Thymus (tissue), 11 donors: ENCODE results near the gene ACTN4. TPM values are rescaled to one million over a fixed set of nuclear protein-coding genes. Genes with fewer than 3 reads are reported as not detected.
A peak's percentile ranks its signal among the peaks of the same experiment; 100 is the strongest.

Source experiments
- DNase-seq, 9 donors: peaks; one replicate each; pipeline ENCODE4 v3.0.0-alpha.2; 2013; ENCODE audit warnings: low spot score in 9 of 9, low read depth in 6 of 9, missing footprints in 1 of 9
- H3K27ac ChIP-seq, 2 donors: one replicate each; pipeline ENCODE4 v1.5.1; 2013; ENCODE audit warnings: control low read depth in 1 of 2, low read depth in 1 of 2, low read length in 1 of 2, mild to moderate bottlenecking in 1 of 2, moderate library complexity in 1 of 2
- H3K27me3 ChIP-seq, 2 donors: one replicate each; pipeline ENCODE4 v1.5.1; 2013; ENCODE audit warnings: low read length in 1 of 2; ENCODE audit not compliant: control insufficient read depth in 2 of 2, insufficient read depth in 1 of 2
- H3K36me3 ChIP-seq, 2 donors: one replicate each; pipeline ENCODE4 v1.5.1; 2013; ENCODE audit warnings: low read length in 1 of 2, mild to moderate bottlenecking in 1 of 2, moderate library complexity in 1 of 2; ENCODE audit not compliant: control insufficient read depth in 2 of 2, insufficient read depth in 2 of 2
- H3K4me1 ChIP-seq, 2 donors: one replicate each; pipeline ENCODE4 v1.5.1; 2013; ENCODE audit warnings: low read length in 2 of 2; ENCODE audit not compliant: control insufficient read depth in 2 of 2, insufficient read depth in 2 of 2
- H3K4me3 ChIP-seq, 2 donors: one replicate each; pipeline ENCODE4 v1.5.1; 2013; ENCODE audit warnings: low read length in 2 of 2, control low read depth in 1 of 2, mild to moderate bottlenecking in 1 of 2
- H3K9me3 ChIP-seq, 2 donors: one replicate each; pipeline ENCODE4 v1.5.1; 2013; ENCODE audit warnings: low read length in 1 of 2, mild to moderate bottlenecking in 1 of 2; ENCODE audit not compliant: control insufficient read depth in 2 of 2, insufficient read depth in 1 of 2
- WGBS: extraction: QIAGEN DNeasy Blood & Tissue Kit; methylation state at CpG from one replicate; pipeline ENCODE4 v1.1.7; 2013; 5-methylcytosine and 5-hydroxymethylcytosine counted together
- polyA plus RNA-seq: library from polyadenylated mRNA; stranded (reverse); fragments of 200-250 nt; gene quantifications from one replicate; pipeline ENCODE4 v1.2.3, GENCODE V29; 2013
- total RNA-seq: library from RNA; stranded (reverse); fragments of 120-200 nt; gene quantifications from one replicate; pipeline ENCODE4 v1.2.4, GENCODE V29; 2013
- donor health status: healthy.

The ACTN4 gene
- total and polyA plus RNA-seq, 2 donors = 23.8 to 124 TPM

DNA sequence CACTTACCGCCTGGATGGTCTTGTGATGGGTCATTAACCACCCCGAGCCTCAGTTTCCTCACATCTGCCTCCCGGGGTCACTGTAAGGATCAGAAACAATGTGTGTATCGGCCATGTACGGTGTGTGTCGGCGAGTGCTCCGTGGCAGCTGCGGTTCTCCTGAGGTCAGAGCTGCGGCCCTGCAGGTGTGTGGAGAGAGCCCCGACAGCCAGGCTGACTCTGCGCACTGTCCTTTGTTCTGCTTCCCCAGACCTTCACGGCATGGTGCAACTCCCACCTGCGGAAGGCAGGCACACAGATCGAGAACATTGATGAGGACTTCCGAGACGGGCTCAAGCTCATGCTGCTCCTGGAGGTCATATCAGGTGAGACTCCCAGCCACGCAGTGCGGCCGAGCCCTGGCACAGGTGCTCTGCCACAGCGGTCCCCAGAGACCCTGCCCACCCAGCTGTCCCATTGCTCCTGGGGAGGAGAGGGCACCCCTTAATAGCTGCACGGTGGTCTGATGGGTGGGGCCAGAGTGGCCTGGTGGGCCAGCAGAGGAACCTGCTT lies 53.0 kb downstream of the ACTN4 start:
- Histone ChIP-seq H3K36me3 (peaks cover 7 to 9% of the 10 kb centered on the region in 2 donors), H3K4me1 (peaks cover 0 to 15% of the 10 kb centered on the region in 2 donors)
- WGBS = 94% methylated on average over 22 of the region's 22 CpGs

DNA sequence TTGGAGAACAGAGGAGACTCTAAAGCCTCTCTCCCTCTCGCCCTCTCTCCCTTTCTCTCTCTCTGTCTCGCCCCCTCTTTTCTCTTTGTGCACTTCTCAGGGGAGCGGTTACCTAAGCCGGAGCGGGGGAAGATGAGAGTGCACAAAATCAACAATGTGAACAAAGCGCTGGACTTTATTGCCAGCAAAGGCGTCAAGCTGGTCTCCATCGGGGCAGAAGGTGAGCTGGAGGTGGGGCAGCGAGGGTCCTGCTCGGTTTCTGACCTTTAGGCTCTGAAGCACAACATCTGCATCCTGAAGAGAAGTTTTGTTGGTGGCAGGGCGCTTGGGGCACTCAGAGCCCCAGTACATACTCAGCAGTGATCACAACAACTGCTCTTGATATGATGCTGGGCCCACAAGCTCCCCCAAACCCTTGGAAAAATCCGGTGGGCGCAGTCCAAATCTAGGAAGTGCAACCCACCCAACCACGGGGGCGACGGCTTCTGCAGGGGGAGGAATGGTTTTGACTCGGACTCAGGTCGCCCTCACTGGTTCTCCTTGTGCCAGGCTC lies 53.5 kb downstream of the ACTN4 start:
- WGBS = 97% methylated on average over 18 of the region's 18 CpGs
- Histone ChIP-seq H3K27me3 (peaks cover 0 to 2% of the 10 kb centered on the region in 2 donors), H3K9me3 (no peaks in the 10 kb centered on the region), H3K4me3 (no peak overlapping the region), H3K4me1 (peaks cover 0 to 15% of the 10 kb centered on the region in 2 donors), H3K36me3 (peaks cover 8 to 14% of the 10 kb centered on the region in 2 donors), H3K27ac (no peak overlapping the region)
- DNase-seq = no peak

More for the DNA sequence above, 53.0 kb downstream of the ACTN4 start:
- H3K4me3 ChIP-seq = no peak overlapping the region
- peaks cover 0 to 2% of the 10 kb centered on the region in 2 donors for H3K27me3 ChIP-seq
- H3K9me3 ChIP-seq = no peaks in the 10 kb centered on the region
- no peak for DNase-seq
- no peak overlapping the region for H3K27ac ChIP-seq

DNA sequence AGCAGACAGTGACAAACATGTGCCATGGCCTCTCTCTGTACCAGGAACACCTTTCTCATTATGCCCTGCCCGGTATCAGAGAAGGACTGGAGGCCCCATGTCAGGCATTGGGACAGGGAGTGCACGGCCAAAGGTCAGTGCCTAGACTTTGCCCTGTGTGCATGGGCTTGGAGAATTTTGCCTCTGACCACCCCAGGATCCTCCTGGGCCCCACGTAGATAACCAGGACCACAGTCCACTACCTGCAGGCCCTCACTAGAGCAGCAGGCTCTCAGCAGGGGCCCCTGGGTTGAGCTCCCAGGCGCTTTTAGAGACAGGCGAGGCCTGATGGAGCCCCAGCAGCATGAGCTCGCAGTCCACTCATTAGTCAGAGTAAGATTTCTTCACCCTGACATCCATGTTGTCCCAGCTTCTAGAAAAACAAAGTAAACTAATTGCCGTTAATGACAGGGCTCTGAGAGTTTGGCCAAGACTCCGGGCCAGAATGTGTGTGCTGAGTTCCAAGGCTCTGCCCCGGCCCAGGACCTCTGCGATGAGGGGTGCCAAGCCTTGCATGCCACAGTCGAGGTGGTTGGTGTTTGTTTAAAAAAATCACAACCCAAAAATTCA lies 54.1 kb downstream of the ACTN4 start:
- no peak overlapping the region for H3K4me3 ChIP-seq
- H3K4me1 ChIP-seq = peaks cover 0 to 15% of the 10 kb centered on the region in 2 donors
- H3K27me3 ChIP-seq = peaks cover 0 to 2% of the 10 kb centered on the region in 2 donors
- peaks cover 10 to 16% of the 10 kb centered on the region in 2 donors for H3K36me3 ChIP-seq
- peak overlapping the region; percentile 1 to 68 for H3K27ac ChIP-seq
- WGBS = 92% methylated on average over 11 of the region's 11 CpGs
- H3K9me3 ChIP-seq = no peaks in the 10 kb centered on the region
- no peak for DNase-seq

DNA sequence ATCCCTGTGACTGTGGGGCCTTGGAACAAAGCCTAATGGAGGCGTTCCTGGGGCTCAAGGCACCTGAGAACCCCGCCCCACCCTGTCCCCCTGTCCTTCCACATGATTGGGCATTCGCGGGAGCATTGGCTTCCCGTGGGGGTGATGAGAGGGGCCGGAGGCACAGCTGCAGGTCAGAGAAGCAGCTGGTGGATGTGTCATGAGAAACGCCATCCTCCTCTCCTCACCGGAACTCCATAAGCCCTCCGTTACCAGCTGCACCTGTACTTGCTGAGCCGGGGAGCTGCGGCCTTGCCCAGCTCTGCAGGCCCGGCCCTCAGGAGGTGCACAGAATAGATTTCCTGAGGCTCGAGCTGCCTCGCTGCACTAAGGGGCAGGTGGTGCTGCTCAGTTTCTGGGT lies 54.8 kb downstream of the ACTN4 start:
- no peak for DNase-seq
- peaks cover 0 to 2% of the 10 kb centered on the region in 2 donors for H3K27me3 ChIP-seq
- peaks cover 11 to 20% of the 10 kb centered on the region in 2 donors for H3K36me3 ChIP-seq
- no peak overlapping the region for H3K27ac ChIP-seq
- WGBS = 95% methylated on average over 14 of the region's 14 CpGs
- H3K4me3 ChIP-seq = no peak overlapping the region
- H3K4me1 ChIP-seq = peaks cover 0 to 15% of the 10 kb centered on the region in 2 donors
- no peaks in the 10 kb centered on the region for H3K9me3 ChIP-seq

DNA sequence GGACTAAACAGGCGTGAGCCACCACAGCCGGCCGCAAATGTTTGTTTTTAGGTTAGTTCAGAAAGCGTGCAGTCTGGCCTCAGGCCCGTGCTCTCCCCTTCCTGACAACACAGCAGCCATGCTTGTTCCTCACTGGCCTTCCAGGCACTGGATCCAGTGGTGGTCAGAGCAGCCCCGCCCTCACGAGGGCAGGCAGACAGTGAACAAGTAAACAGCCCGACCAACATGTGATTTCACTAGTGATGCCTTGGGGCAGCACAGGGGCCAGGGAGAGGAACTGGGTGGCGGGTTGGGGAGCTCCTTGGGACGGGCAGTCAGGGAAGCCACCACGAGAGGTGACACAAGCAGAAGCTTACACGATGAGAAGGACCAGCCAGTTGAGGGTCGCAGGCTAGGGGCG lies 56.1 kb downstream of the ACTN4 start:
- DNase-seq = no peak
- 97% methylated on average over 14 of the region's 14 CpGs for WGBS
- no peak overlapping the region for H3K4me3 ChIP-seq
- H3K9me3 ChIP-seq = no peaks in the 10 kb centered on the region
- H3K36me3 ChIP-seq = peaks cover 18 to 28% of the 10 kb centered on the region in 2 donors
- H3K27ac ChIP-seq = no peak overlapping the region
- no peaks in the 10 kb centered on the region for H3K27me3 ChIP-seq
- peaks cover 0 to 9% of the 10 kb centered on the region in 2 donors for H3K4me1 ChIP-seq

DNA sequence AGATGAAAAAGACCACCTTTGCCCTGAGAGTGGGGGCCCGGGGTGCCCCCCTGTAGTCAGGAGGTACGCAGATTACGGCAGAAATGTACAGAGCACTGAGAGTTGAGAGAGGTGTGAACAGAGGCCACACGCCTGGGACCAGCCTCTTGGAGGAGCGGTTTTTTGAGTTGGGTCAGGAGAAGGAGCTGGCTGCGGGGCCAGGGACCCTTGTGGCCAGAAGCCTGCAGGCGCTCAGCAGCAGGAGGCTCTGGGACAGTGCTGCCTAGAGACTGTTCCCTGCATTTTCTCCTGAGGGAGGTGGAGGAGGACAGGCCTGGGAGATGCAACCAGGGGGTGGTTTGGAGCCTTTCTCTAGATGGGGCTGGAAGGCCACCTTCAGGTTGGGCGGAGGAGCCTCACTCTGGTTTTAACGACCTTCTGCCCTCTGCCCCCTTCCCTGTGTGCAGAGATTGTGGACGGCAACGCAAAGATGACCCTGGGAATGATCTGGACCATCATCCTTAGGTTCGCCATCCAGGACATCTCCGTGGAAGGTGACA lies 57.1 kb downstream of the ACTN4 start:
- Histone ChIP-seq H3K4me1 (peaks cover 0 to 7% of the 10 kb centered on the region in 2 donors), H3K27me3 (no peaks in the 10 kb centered on the region), H3K36me3 (peaks cover 21 to 33% of the 10 kb centered on the region in 2 donors), H3K4me3 (no peak overlapping the region), H3K27ac (no peak overlapping the region), H3K9me3 (no peaks in the 10 kb centered on the region)
- 96% methylated on average over 13 of the region's 13 CpGs for WGBS
- DNase-seq = no peak

DNA sequence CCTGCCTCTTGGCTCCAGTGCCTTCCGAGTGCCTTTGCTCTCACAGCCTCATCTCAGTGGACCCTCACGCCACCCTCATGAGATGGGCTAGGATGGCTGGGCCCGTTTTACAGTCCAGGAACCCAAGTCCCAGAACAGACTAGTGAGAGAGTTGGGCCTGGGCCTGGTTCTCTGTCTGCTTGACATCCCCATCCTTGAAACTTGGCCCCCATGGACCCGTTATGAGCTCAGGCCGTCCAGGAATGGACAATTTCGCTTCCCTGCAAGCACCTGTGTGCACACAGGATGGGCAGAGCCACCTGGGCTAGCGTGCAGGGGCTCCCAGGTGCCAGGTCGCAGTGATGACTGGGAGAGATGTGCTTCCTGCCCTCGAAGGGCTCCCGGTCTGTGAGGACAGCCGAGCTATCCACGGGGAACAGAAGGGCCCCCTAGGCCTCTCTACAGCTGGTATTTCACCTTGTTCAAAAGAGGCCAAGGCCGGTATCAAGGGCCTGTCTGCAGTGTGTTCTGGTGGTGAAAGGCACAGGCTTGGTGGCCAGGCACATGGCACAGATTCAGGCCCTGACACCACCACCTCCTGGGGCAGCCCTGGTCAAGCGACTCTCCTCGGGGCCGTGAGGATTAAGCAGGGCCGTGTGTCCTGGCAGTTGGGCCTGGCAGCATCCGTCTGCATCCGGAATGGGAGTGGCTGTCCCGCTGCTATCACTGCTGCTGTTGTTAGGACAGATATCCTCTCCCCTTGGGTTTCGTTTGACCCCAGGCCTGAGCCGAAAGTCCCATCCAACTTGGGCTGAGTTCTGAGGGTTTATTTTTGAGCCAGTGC lies 58.0 kb downstream of the ACTN4 start:
- Histone ChIP-seq H3K27me3 (no peaks in the 10 kb centered on the region), H3K27ac (no peak overlapping the region), H3K36me3 (peaks cover 22 to 42% of the 10 kb centered on the region in 2 donors), H3K4me1 (peaks cover 0 to 13% of the 10 kb centered on the region in 2 donors), H3K9me3 (no peaks in the 10 kb centered on the region), H3K4me3 (no peak overlapping the region)
- WGBS = 96% methylated on average over 22 of the region's 22 CpGs
- DNase-seq = no peak

DNA sequence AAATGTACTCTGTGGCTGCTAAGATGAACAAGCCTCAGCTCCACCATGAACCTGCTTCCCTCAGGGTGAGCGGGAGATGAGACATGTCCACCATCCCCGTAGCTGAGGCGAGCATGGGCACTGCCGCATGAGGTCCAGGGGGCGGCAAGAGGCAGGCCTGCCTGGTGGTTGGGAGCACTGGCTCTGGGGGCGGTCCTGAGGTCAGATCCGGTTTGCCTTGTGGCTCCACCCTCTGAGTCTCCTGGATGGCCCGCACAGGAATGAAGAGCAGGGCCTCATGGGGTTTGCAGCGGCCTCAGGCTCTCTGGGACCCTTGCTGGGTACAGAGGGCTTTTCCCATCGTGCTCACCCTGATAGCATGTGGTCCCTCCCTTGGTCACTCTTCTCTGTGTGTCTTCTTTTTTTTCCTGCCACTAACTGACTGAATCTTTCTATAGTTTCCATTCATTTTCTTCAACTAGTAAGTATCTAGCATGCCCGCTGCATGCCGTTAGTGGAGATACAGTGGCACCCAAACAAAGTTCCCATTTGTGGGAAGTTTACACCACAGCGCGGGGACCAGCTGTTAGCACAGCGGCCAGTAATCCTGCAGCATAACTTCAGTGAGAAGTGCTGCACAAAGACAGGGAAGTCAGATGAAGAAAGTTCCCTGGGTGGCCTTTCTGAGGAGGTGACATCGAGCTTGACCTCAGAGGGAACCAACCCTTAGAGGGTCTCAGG lies 59.5 kb downstream of the ACTN4 start:
- no peak for DNase-seq
- peaks cover 27 to 45% of the 10 kb centered on the region in 2 donors for H3K36me3 ChIP-seq
- no peaks in the 10 kb centered on the region for H3K27me3 ChIP-seq
- H3K27ac ChIP-seq = no peak overlapping the region
- WGBS = 97% methylated on average over 16 of the region's 16 CpGs
- no peaks in the 10 kb centered on the region for H3K9me3 ChIP-seq
- peaks cover 0 to 22% of the 10 kb centered on the region in 2 donors for H3K4me1 ChIP-seq
- H3K4me3 ChIP-seq = no peak overlapping the region
